DOHH2 (cell line): Measurements from ENCODE around the gene TTC7B.
A peak's percentile ranks its signal among the peaks of the same experiment; 100 is the strongest.

Source experiments
- H3F3A ChIP-seq: fragments of 200-600 bp; sonication (generic), shearing (Covaris generic); 2 replicates; pipeline ENCODE4 v1.6.0; 2016; ENCODE audit warnings: antibody characterized with exemption, mild to moderate bottlenecking; ENCODE audit not compliant: control insufficient read depth, insufficient read depth
- H3K27ac ChIP-seq: fragments of 200-600 bp; sonication (generic); 2 replicates; pipeline ENCODE4 v1.5.1; 2014; ENCODE audit warnings: low read depth, mild to moderate bottlenecking, low read length, moderate library complexity
- H3K27me3 ChIP-seq: fragments of 200-600 bp; sonication (generic); 2 replicates; pipeline ENCODE4 v1.6.1; 2014; ENCODE audit warnings: mild to moderate bottlenecking, low read length, mixed read lengths; ENCODE audit not compliant: control insufficient read depth
- H3K36me3 ChIP-seq: fragments of 200-600 bp; sonication (generic); 2 replicates; pipeline ENCODE4 v1.6.1; 2014; ENCODE audit warnings: mild to moderate bottlenecking, low read length, moderate library complexity, mixed read lengths; ENCODE audit not compliant: control insufficient read depth
- H3K4me1 ChIP-seq: fragments of 200-600 bp; sonication (generic); 2 replicates; pipeline ENCODE4 v1.6.1; 2014; ENCODE audit warnings: mild to moderate bottlenecking, low read length, mixed read lengths; ENCODE audit not compliant: control insufficient read depth
- H3K4me2 ChIP-seq: fragments of 200-600 bp; sonication (generic); 2 replicates; pipeline ENCODE4 v1.6.0; 2014; ENCODE audit warnings: mild to moderate bottlenecking, low read length, moderate library complexity
- H3K4me3 ChIP-seq: fragments of 200-600 bp; sonication (generic); 2 replicates; pipeline ENCODE4 v1.5.1; 2014; ENCODE audit warnings: mild to moderate bottlenecking, low read length, mixed read lengths
- H3K79me2 ChIP-seq: fragments of 200-600 bp; sonication (generic); 2 replicates; pipeline ENCODE4 v1.6.1; 2014; ENCODE audit warnings: mild to moderate bottlenecking, low read length, mixed read lengths; ENCODE audit not compliant: control insufficient read depth
- H3K9me2 ChIP-seq: fragments of 200-600 bp; sonication (generic); replicated peaks from 2 replicates; pipeline ENCODE4 v1.6.1; 2014; ENCODE audit warnings: mild to moderate bottlenecking, low read length, mixed read lengths; ENCODE audit not compliant: control insufficient read depth
- H3K9me3 ChIP-seq: fragments of 200-600 bp; sonication (generic); 2 replicates; pipeline ENCODE4 v1.6.1; 2014; ENCODE audit warnings: antibody characterized with exemption, low read length, mixed read lengths; ENCODE audit not compliant: control insufficient read depth, insufficient read depth
- H4K20me1 ChIP-seq: fragments of 200-600 bp; sonication (generic); 2 replicates; pipeline ENCODE4 v1.6.0; 2014; ENCODE audit warnings: low read depth, mild to moderate bottlenecking, antibody characterized with exemption, low read length, moderate library complexity; ENCODE audit not compliant: control insufficient read depth, insufficient read depth
- EZH2phosphoT487 ChIP-seq: fragments of 200-600 bp; sonication (generic); IDR thresholded peaks from 2 replicates; pipeline ENCODE4 v1.6.1; 2017; ENCODE audit warnings: borderline replicate concordance, mild to moderate bottlenecking, antibody characterized with exemption, low read length, moderate library complexity, mixed read lengths
- TF ChIP-seq, protein P1 (sequence below): fragments of 200-600 bp; sonication (generic); IDR thresholded peaks from one replicate; pipeline ENCODE4 v1.5.1; 2014; ENCODE audit warnings: antibody characterized with exemption, mild to moderate bottlenecking, low read depth, low read length; ENCODE audit not compliant: poor library complexity, severe bottlenecking

Gene TTC7B

GRCh38 chr14:90519262-90519920 lies 296.8 kb downstream of the TTC7B start:
- H3K9me2 ChIP-seq, result no peaks in the 10 kb centered on the region

DNA sequence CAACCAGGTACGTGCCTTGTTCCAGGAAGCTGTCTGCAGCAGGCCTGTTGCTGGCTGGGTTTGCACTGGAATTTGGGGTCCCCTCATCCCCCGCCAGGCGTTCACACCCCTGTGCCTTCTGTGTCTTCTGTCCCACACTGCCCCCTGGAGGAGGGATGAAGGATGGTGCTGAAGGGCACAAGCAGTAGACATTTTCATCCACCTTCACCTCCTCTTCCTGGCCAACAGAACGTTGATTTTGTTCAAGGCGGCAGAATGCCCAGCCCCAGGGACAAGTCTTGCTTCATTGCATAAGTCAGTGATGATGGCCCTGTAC lies 297.3 kb downstream of the TTC7B start:
- H3F3A ChIP-seq, result no peaks in the 10 kb centered on the region
- no peak overlapping the region for H3K4me2 ChIP-seq
- no peak overlapping the region for H3K4me3 ChIP-seq
- H3K4me1 ChIP-seq, result no peaks in the 10 kb centered on the region
- TF ChIP-seq, protein P1, sequence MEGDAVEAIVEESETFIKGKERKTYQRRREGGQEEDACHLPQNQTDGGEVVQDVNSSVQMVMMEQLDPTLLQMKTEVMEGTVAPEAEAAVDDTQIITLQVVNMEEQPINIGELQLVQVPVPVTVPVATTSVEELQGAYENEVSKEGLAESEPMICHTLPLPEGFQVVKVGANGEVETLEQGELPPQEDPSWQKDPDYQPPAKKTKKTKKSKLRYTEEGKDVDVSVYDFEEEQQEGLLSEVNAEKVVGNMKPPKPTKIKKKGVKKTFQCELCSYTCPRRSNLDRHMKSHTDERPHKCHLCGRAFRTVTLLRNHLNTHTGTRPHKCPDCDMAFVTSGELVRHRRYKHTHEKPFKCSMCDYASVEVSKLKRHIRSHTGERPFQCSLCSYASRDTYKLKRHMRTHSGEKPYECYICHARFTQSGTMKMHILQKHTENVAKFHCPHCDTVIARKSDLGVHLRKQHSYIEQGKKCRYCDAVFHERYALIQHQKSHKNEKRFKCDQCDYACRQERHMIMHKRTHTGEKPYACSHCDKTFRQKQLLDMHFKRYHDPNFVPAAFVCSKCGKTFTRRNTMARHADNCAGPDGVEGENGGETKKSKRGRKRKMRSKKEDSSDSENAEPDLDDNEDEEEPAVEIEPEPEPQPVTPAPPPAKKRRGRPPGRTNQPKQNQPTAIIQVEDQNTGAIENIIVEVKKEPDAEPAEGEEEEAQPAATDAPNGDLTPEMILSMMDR, result peak; percentile 84
- no peak for TF ChIP-seq EZH2phosphoT487
- no peaks in the 10 kb centered on the region for H3K79me2 ChIP-seq
- no peaks in the 10 kb centered on the region for H3K9me3 ChIP-seq
- no peaks in the 10 kb centered on the region for H3K9me2 ChIP-seq
- H3K27me3 ChIP-seq, result no peaks in the 10 kb centered on the region
- no peaks in the 10 kb centered on the region for H4K20me1 ChIP-seq
- no peak overlapping the region for H3K27ac ChIP-seq
- H3K36me3 ChIP-seq, result no peaks in the 10 kb centered on the region

More at GRCh38 chr14:90519262-90519920, 296.8 kb downstream of the TTC7B start:
- Histone ChIP-seq H4K20me1 (no peaks in the 10 kb centered on the region), H3K27me3 (no peaks in the 10 kb centered on the region), H3K36me3 (no peaks in the 10 kb centered on the region), H3K79me2 (no peaks in the 10 kb centered on the region), H3K4me1 (no peaks in the 10 kb centered on the region), H3F3A (no peaks in the 10 kb centered on the region), H3K4me3 (no peak overlapping the region), H3K27ac (no peak overlapping the region), H3K4me2 (no peak overlapping the region), H3K9me3 (no peaks in the 10 kb centered on the region)
- TF ChIP-seq, protein P1, result no peak
- no peak for TF ChIP-seq EZH2phosphoT487

GRCh38 chr14:90518069-90518940 lies 297.9 kb downstream of the TTC7B start:
- no peak for TF ChIP-seq EZH2phosphoT487
- TF ChIP-seq, protein P1, result no peak
- Histone ChIP-seq H3K79me2 (no peaks in the 10 kb centered on the region), H3K27ac (no peak overlapping the region), H3K36me3 (no peaks in the 10 kb centered on the region), H3K4me3 (no peak overlapping the region), H3K4me2 (no peak overlapping the region), H3K9me2 (no peaks in the 10 kb centered on the region), H3K27me3 (no peaks in the 10 kb centered on the region), H3K9me3 (no peaks in the 10 kb centered on the region), H3F3A (no peaks in the 10 kb centered on the region), H3K4me1 (no peaks in the 10 kb centered on the region), H4K20me1 (no peaks in the 10 kb centered on the region)
